Endothelial cell of umbilical vein (primary cell): ENCODE data around the gene MTAP. TPM values are rescaled to one million over a fixed set of nuclear protein-coding genes. Genes with fewer than 3 reads are reported as not detected.

Experiments
- BruUV-seq: library from RNA; stranded (reverse); fragments of 400-500 nt; replicated peaks from 2 replicates; lab custom pipeline; 2021; lab: Mats Ljungman, UMichigan
- CTCF ChIA-PET: fragments of 300-600, 350-600 bp; sonication (Branson Sonifier 250); formaldehyde crosslinking; loops from one replicate; lab custom pipeline; 2021; ENCODE audit warnings: antibody characterized with exemption, inconsistent platforms; lab: Charles Lee
- POLR2A ChIA-PET: fragments of 300-600, 350-600 bp; sonication (Branson Sonifier 250); formaldehyde crosslinking; loops from one replicate; lab custom pipeline; 2021; ENCODE audit warnings: antibody characterized with exemption, inconsistent platforms; lab: Charles Lee
- DNase-seq: peaks from one replicate; pipeline ENCODE4 v3.0.0-alpha.2; 2011; ENCODE audit warnings: low read depth, low spot score
- FAIRE-seq: peaks from 2 replicates; lab custom pipeline; 2011; peaks lifted over from hg19 to GRCh38; lab: Jason Lieb, UNC
- H2AFZ ChIP-seq: 2 replicates; pipeline ENCODE4 v1.6.0; 2012; ENCODE audit warnings: low read depth, low read length, control low read depth, inconsistent platforms
- H3K27ac ChIP-seq: 2 replicates; pipeline ENCODE4 v1.5.1; 2011; ENCODE audit warnings: low read depth, mild to moderate bottlenecking, control low read depth, low read length, moderate library complexity; ENCODE audit not compliant: insufficient read depth
- H3K27me3 ChIP-seq, 2 experiments: 2 replicates each; pipeline versions ENCODE4 v1.6.0 to v1.6.1; 2011; ENCODE audit warnings: low read length in 2 of 2, mixed read lengths in 1 of 2; ENCODE audit not compliant: control insufficient read depth in 2 of 2, insufficient read depth in 2 of 2
- H3K36me3 ChIP-seq, 2 experiments: 2 replicates in 1 of 2; 3 replicates in 1 of 2; pipeline ENCODE4 v1.5.1; 2011; ENCODE audit warnings: low read length in 2 of 2, mild to moderate bottlenecking in 1 of 2, moderate library complexity in 1 of 2; ENCODE audit not compliant: control insufficient read depth in 2 of 2, insufficient read depth in 2 of 2; ENCODE audit errors: extremely low read depth in 1 of 2
- H3K4me1 ChIP-seq: 3 replicates; pipeline ENCODE4 v1.5.1; 2011; ENCODE audit warnings: mild to moderate bottlenecking, low read length; ENCODE audit not compliant: control insufficient read depth, insufficient read depth; ENCODE audit errors: extremely low read depth
- H3K4me2 ChIP-seq: 2 replicates; pipeline ENCODE4 v1.6.1; 2011; ENCODE audit warnings: low read length, control low read depth, mixed read lengths; ENCODE audit not compliant: insufficient read depth
- H3K4me3 ChIP-seq, 3 experiments: fragments of 200-600 bp in 1 of 3; sonication (generic), shearing (Covaris generic) in 1 of 3; replicated peaks in 1 of 3; 2 replicates each; pipeline ENCODE4 v1.5.1; 2011 to 2016; ENCODE audit warnings: control low read depth in 3 of 3, low read length in 3 of 3, mild to moderate bottlenecking in 2 of 3, inconsistent platforms in 1 of 3, low read depth in 1 of 3, moderate library complexity in 1 of 3; ENCODE audit not compliant: insufficient read depth in 1 of 3
- H3K79me2 ChIP-seq: 2 replicates; pipeline ENCODE4 v1.6.0; 2012; ENCODE audit warnings: low read length, inconsistent platforms; ENCODE audit not compliant: control insufficient read depth, insufficient read depth
- H3K9ac ChIP-seq: replicated peaks from 2 replicates; pipeline ENCODE3; 2011; ENCODE audit warnings: low read length, control low read depth; ENCODE audit not compliant: insufficient read depth; ENCODE audit errors: extremely low read depth
- H3K9me1 ChIP-seq: replicated peaks from 3 replicates; pipeline ENCODE4 v1.6.0; 2011; ENCODE audit warnings: mild to moderate bottlenecking, low read length; ENCODE audit not compliant: control insufficient read depth, insufficient read depth; ENCODE audit errors: extremely low read depth
- H3K9me3 ChIP-seq: replicated peaks from 2 replicates; pipeline ENCODE4 v1.5.1; 2012; ENCODE audit warnings: low read length, inconsistent platforms; ENCODE audit not compliant: control insufficient read depth, insufficient read depth
- H4K20me1 ChIP-seq: replicated peaks from 2 replicates; pipeline ENCODE3; 2011; ENCODE audit warnings: mild to moderate bottlenecking, low read length; ENCODE audit not compliant: control insufficient read depth, insufficient read depth; ENCODE audit errors: extremely low read depth
- EZH2 ChIP-seq: IDR thresholded peaks from 2 replicates; pipeline ENCODE4 v1.6.1; 2012; ENCODE audit warnings: borderline replicate concordance, low read depth, mild to moderate bottlenecking, moderate library complexity, low read length, inconsistent platforms; ENCODE audit not compliant: severe bottlenecking
- FOS ChIP-seq: IDR thresholded peaks from 2 replicates; pipeline ENCODE4 v1.6.1; 2011; ENCODE audit warnings: mild to moderate bottlenecking, low read length, moderate library complexity, borderline replicate concordance; ENCODE audit not compliant: insufficient read depth
- GATA2 ChIP-seq: IDR thresholded peaks from 2 replicates; pipeline ENCODE4 v1.7.0; 2011; ENCODE audit warnings: low read depth, mild to moderate bottlenecking, moderate library complexity, mixed read lengths, low read length; ENCODE audit not compliant: insufficient read length, insufficient read depth
- MYC ChIP-seq: IDR thresholded peaks from one replicate; pipeline ENCODE4 v1.6.1; 2011; ENCODE audit warnings: mild to moderate bottlenecking, low read depth, low read length
- POLR2A ChIP-seq: IDR thresholded peaks from 2 replicates; pipeline ENCODE4 v1.6.1; 2012; ENCODE audit warnings: low read depth, mild to moderate bottlenecking, control low read depth, low read length
- dilution Hi-C: fragments of 300-500 bp; cut with MboI; formaldehyde crosslinking; loops from one replicate; pipeline ENCODE4 v1.15.0; 2019; ENCODE audit warnings: low sequenced_read_pairs; ENCODE audit not compliant: extremely low pct_ligation_motif_present
- intact Hi-C: fragments of 100-400 bp; cut with micrococcal nuclease; formaldehyde crosslinking; loops from one replicate; pipeline ENCODE4 v1.10.0; 2022
- polyA plus RNA-seq, 4 experiments: library from polyadenylated mRNA; depleted of rRNA in 3 of 4; stranded (reverse) in 3 of 4; unstranded in 1 of 4; fragments of >200 nt; gene quantifications; 2 replicates each; pipeline versions ENCODE4 v1.2.1 to v1.2.3, GENCODE V29; 2011 to 2012; ENCODE audit warnings: missing spikeins in 1 of 4
- total RNA-seq: library from RNA; stranded (reverse); gene quantifications from 2 replicates; pipeline ENCODE4 v1.2.3, GENCODE V29; 2021
- TF ChIP-seq, protein P1 (sequence below): IDR thresholded peaks from 2 replicates; pipeline ENCODE4 v1.6.1; 2011; ENCODE audit not compliant: insufficient read depth, insufficient read length
- TF ChIP-seq, protein P2 (sequence below), 2 donors: IDR thresholded peaks; 1 replicate in 1 of 2; 2 replicates in 1 of 2; pipeline ENCODE4 v1.5.1; 2011; ENCODE audit warnings: low read length in 2 of 2, mild to moderate bottlenecking in 2 of 2, moderate library complexity in 2 of 2, control low read depth in 1 of 2, inconsistent platforms in 1 of 2, low read depth in 1 of 2; ENCODE audit not compliant: insufficient read depth in 1 of 2; ENCODE audit errors: extremely low read depth in 1 of 2

MTAP gene
- total and polyA plus RNA-seq, 2 donors (not counting 3 experiments of a cell fraction or from before 2014, with no cell fraction given), result 11.3 to 55.1 TPM

DNA sequence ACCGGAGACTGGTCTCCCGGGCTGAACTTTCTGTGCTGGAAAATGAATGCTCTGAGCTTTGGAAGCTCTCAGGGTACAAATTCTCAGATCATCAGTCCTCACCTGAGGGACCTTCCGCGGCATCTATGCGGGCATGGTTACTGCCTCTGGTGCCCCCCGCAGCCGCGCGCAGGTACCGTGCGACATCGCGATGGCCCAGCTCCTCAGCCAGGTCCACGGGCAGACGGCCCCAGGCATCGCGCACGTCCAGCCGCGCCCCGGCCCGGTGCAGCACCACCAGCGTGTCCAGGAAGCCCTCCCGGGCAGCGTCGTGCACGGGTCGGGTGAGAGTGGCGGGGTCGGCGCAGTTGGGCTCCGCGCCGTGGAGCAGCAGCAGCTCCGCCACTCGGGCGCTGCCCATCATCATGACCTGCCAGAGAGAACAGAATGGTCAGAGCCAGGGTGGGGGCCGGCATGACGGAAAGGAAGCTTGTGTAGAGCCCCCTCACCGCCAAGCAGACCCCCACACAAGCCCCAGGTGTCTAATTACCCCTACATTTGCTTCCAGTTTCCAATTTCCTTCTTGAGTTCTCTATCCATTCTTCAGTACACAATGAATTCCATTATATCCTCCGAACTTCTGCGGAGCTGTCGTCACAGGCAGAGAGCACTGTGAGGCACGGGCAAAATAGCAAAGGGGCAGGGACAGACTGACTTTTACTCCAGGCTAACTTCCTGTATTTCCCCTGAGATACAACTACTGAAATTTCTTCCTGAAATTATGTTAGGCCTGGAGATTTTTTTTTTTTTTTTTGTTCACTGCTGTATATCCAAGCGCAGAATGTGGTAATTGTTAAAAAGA lies 168.6 kb downstream of the MTAP start:
- no peak for TF ChIP-seq GATA2
- TF ChIP-seq POLR2A, result no peak
- TF ChIP-seq, protein P1, sequence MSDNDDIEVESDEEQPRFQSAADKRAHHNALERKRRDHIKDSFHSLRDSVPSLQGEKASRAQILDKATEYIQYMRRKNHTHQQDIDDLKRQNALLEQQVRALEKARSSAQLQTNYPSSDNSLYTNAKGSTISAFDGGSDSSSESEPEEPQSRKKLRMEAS, result no peak
- TF ChIP-seq, protein P2, sequence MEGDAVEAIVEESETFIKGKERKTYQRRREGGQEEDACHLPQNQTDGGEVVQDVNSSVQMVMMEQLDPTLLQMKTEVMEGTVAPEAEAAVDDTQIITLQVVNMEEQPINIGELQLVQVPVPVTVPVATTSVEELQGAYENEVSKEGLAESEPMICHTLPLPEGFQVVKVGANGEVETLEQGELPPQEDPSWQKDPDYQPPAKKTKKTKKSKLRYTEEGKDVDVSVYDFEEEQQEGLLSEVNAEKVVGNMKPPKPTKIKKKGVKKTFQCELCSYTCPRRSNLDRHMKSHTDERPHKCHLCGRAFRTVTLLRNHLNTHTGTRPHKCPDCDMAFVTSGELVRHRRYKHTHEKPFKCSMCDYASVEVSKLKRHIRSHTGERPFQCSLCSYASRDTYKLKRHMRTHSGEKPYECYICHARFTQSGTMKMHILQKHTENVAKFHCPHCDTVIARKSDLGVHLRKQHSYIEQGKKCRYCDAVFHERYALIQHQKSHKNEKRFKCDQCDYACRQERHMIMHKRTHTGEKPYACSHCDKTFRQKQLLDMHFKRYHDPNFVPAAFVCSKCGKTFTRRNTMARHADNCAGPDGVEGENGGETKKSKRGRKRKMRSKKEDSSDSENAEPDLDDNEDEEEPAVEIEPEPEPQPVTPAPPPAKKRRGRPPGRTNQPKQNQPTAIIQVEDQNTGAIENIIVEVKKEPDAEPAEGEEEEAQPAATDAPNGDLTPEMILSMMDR (IDR thresholded peaks at IDR 0.05; ENCODE audit: extremely low read depth in 1 of 2, insufficient read depth in 1 of 2, low read depth in 1 of 2, low read length in 2 of 2), result no peak
- TF ChIP-seq MYC, result no peak
- peak; percentile 99 for TF ChIP-seq EZH2
- no peak for TF ChIP-seq FOS
- Histone ChIP-seq H3K4me1 (peaks cover 34% of the 10 kb centered on the region), H3K4me3 (no peak overlapping the region), H3K36me3 (no peaks in the 10 kb centered on the region), H3K9me3 (no peaks in the 10 kb centered on the region), H2AFZ (no peak overlapping the region), H3K9me1 (no peaks in the 10 kb centered on the region), H3K4me2 (no peak overlapping the region), H4K20me1 (peaks cover 4% of the 10 kb centered on the region), H3K79me2 (no peaks in the 10 kb centered on the region), H3K27ac (no peak overlapping the region), H3K27me3 (peaks cover 80 to 99% of the 10 kb centered on the region in 2 experiments), H3K9ac (no peak overlapping the region)
- peak; percentile 15 for FAIRE-seq
- ChIA-PET POLR2A (interaction anchor here (1.4 to 1.8 kb wide), 2 partner anchors 16 to 38 kb away, joined by 3 to 4 read pairs; partner anchors contain the start of gene CDKN2B), CTCF (interaction anchor here (0.7 to 4.7 kb wide), 8 partner anchors 11 to 273 kb away, joined by 3 to 47 read pairs (median 6); partner anchors contain the start of genes CDKN2A, CDKN2B and CDKN2B-AS1)
- BruUV-seq, result no TSS peak
- dilution Hi-C loops (no loop called here), intact Hi-C loops (no loop called here)
- DNase-seq, result no peak
